Measurements from ENCODE around the gene PROSER1. TPM values are rescaled to one million over a fixed set of nuclear protein-coding genes. Genes with fewer than 3 reads are reported as not detected.
A peak's percentile ranks its signal among the peaks of the same experiment; 100 is the strongest.
"Not testable (repeated sequence)": the region's sequence is repeated elsewhere in the genome, so short reads cannot be mapped to it uniquely, and the experiment has no call there.

The PROSER1 gene
- 10 to 100 TPM; 22.7 to 63.6 (median 30.7) TPM for total RNA-seq

DNA sequence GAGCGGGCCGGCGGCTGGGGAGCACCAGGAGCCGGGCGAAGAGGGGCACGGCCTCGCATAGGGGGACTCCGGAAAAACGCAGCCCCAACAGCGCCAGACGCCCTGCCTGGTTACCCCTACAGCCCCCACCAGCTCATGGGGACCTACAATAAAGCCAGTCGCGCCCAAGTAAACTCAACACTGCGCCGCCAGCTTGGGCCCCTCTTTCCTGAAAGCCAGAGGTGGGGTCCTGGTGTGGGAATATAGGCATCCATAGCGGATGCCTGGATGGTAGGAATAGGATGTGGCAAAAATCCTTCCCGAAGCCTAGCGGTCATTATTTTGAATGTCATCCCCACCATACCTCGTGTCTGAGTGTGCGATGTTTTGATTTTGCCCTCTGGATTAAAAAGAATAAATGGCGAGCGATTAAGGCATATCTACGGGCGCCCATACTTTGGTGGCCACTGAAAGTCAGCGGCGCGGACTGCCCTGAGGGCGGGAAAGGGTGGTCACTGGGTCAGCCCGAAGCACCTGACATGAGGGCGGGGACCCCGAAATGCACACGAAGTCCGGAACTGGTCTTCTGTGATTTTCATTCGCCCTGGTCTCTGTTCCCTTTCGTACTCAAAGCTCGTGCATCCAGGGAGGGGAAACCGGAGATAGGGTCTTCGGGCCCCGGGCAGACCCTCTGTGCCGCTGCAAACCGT lies at the start of gene PROSER1, which contains the start of gene NHLRC3:
PROSER1 (minus strand) TSS at position 210 of the 689 bp plus-strand sequence. CDS start 847 bp downstream, outside the sequence.
NHLRC3 (plus strand) TSS at position 577 of the 689 bp plus-strand sequence. CDS start 184 bp downstream, outside the sequence.
- peak; percentile 95 to 96 for DNase-seq
- Histone ChIP-seq H3K27ac (peak within 1 kb of the TSS; percentile 55 to 72 (median 67)), H3K4me1 (peaks cover 15 to 33% of the 10 kb centered on the region in 2 donors), H3K4me3 (replicated peaks in 1 of 3) (peak within 1 kb of the TSS; percentile 71 to 99 (median 82)), H3K27me3 (no peaks in the 10 kb centered on the region), H3K9me3 (no peaks in the 10 kb centered on the region), H3K36me3 (no peaks in the 10 kb centered on the region)
- 0% methylated on average over 30 to 35 of the region's 41 CpGs for WGBS, 2 donors
- TF ChIP-seq, protein P1, sequence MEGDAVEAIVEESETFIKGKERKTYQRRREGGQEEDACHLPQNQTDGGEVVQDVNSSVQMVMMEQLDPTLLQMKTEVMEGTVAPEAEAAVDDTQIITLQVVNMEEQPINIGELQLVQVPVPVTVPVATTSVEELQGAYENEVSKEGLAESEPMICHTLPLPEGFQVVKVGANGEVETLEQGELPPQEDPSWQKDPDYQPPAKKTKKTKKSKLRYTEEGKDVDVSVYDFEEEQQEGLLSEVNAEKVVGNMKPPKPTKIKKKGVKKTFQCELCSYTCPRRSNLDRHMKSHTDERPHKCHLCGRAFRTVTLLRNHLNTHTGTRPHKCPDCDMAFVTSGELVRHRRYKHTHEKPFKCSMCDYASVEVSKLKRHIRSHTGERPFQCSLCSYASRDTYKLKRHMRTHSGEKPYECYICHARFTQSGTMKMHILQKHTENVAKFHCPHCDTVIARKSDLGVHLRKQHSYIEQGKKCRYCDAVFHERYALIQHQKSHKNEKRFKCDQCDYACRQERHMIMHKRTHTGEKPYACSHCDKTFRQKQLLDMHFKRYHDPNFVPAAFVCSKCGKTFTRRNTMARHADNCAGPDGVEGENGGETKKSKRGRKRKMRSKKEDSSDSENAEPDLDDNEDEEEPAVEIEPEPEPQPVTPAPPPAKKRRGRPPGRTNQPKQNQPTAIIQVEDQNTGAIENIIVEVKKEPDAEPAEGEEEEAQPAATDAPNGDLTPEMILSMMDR (IDR thresholded peaks at IDR 0.05) = peak in 1 of 6 experiments; percentile 34
- TF ChIP-seq POLR2A (IDR thresholded peaks at IDR 0.05) = peak in 1 of 2 donors; percentile 49
- intact Hi-C loops (cut with DNase I) = no loop called here

GRCh38 chr13:39086251-39086945 lies 48.5 kb upstream of the PROSER1 start:
- H3K27ac ChIP-seq; H3K27me3 ChIP-seq; H3K4me3 ChIP-seq (replicated peaks in 1 of 3); DNase-seq; H3K9me3 ChIP-seq; H3K4me1 ChIP-seq; H3K36me3 ChIP-seq; intact Hi-C loops (cut with DNase I): not testable (repeated sequence)
- WGBS, 2 donors = 60 to 79% methylated on average over 1 of the region's 1 CpG

DNA sequence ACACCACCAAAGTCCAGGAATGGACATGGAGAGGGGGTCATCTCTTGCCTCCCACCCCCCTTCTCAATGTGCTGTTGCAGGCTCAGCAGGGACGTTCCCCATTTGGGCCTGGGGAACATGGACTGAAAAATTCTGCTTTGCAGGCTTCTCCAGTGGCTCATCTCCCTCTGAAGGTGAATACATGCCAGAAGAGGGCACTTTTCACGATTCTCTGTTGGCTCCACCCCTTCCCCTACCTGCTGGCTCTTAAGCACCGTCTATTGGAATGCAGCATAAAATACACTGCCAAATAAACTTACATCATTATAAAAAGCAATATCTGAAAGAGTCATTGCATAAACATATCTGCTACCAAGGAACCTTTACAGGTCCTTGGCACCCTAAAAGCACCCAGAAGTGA lies 36.1 kb upstream of the PROSER1 start:
- Histone ChIP-seq H3K36me3 (no peaks in the 10 kb centered on the region), H3K27me3 (no peaks in the 10 kb centered on the region), H3K9me3 (no peaks in the 10 kb centered on the region), H3K27ac (no peak overlapping the region), H3K4me3 (replicated peaks in 1 of 3) (no peak overlapping the region), H3K4me1 (no peaks in the 10 kb centered on the region)
- DNase-seq = no peak
- intact Hi-C loops (cut with DNase I) = no loop called here
- TF ChIP-seq, protein P1 (IDR thresholded peaks at IDR 0.05) = no peak
- no peak for TF ChIP-seq POLR2A (IDR thresholded peaks at IDR 0.05)
- 38 to 40% methylated on average over 3 of the region's 3 CpGs for WGBS, 2 donors

DNA sequence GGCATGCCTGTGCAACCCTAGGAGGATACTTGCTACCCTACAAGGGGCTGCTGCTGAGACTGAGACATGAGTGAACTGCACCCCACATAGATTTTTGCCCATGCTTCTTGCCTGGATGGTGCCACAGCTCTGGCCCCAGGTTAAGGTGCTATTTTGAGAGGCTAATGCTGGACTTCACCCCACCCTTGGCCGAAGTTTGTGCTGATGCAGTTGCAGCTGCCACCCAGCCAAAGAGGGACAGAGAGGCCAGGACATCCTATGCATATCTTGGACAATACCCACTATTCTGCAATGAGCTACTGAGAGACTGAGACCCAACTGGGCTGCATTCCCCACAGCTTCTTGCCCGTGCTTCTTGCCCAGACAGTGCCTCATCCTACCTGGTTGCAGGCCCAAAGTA lies 35.0 kb upstream of the PROSER1 start:
- intact Hi-C loops (cut with DNase I) = no loop called here

GRCh38 chr13:39062004-39062403 lies 24.1 kb upstream of the PROSER1 start:
- 93 to 96% methylated on average over 3 to 4 of the region's 4 CpGs for WGBS, 2 donors
- no peak for DNase-seq
- Histone ChIP-seq H3K36me3 (no peaks in the 10 kb centered on the region), H3K4me3 (replicated peaks in 1 of 3) (no peak overlapping the region), H3K4me1 (no peaks in the 10 kb centered on the region), H3K27me3 (no peaks in the 10 kb centered on the region), H3K9me3 (no peaks in the 10 kb centered on the region), H3K27ac (no peak overlapping the region)
- TF ChIP-seq, protein P1 (IDR thresholded peaks at IDR 0.05) = no peak
- TF ChIP-seq POLR2A (IDR thresholded peaks at IDR 0.05) = no peak
- intact Hi-C loops (cut with DNase I) = no loop called here

More for the DNA sequence above, 35.0 kb upstream of the PROSER1 start:
- Histone ChIP-seq H3K27me3 (no peaks in the 10 kb centered on the region), H3K36me3 (no peaks in the 10 kb centered on the region), H3K4me1 (no peaks in the 10 kb centered on the region), H3K9me3 (no peaks in the 10 kb centered on the region), H3K4me3 (replicated peaks in 1 of 3) (no peak overlapping the region), H3K27ac (no peak overlapping the region)
- DNase-seq = no peak
- TF ChIP-seq, protein P1 (IDR thresholded peaks at IDR 0.05) = no peak
- TF ChIP-seq POLR2A (IDR thresholded peaks at IDR 0.05) = no peak
- WGBS, 2 donors = 94% methylated on average over 2 of the region's 2 CpGs; no CpG with 5 or more reads in 1 of the 2 donors

Data from thyroid gland (tissue), 4 donors.